GM11168 (cell line): Measurements from ENCODE around the gene IFT27.

ENCODE experiments used
- in situ Hi-C: fragments of 300-500 bp; cut with MboI; formaldehyde crosslinking; loops from one replicate; pipeline ENCODE4 v1.12.0; 2022; ENCODE audit warnings: low sequenced_read_pairs; ENCODE audit not compliant: unreplicated experiment

Gene IFT27

DNA sequence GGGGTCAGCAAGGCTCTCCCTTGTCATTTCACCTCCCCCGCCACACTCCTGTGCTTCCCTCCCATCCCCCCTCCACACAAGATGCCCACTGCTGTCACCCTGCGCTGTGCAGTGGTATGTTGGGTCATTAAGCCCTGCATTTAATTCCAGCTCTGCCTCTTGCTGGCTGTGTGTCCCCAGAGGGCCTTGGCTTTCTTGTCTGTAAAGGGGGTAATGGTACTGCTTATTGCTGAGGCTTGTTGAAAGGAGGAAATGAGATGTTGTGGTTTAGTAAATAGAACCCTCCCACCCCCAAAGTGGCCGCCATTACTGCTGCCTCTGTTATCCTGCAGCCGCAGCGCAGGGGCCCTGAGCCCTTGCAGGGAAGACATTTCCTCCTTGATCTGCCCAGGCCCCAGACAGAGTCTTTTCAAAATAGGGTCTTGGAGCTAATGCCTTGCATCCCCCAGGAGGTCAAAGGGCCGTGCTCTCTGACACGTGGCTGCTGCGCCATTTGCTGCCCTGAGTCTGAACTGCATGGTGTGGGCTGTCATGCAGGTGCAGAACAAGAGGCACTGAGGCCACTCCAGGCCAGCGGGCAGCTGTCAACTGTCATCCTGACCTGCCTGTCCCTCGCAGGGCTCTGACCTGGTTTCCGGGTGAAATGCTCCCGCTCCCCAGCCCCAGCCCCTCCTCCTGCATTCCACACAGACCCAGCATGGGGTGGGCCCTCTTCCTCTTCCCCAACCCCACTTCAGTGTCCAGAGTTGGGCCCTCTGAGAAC is 22.2 kb upstream of the IFT27 start:
- in situ Hi-C loops = loop anchor here (5.0 kb wide), 1 partner anchor 54 kb away; no protein-coding TSS in a partner anchor

DNA sequence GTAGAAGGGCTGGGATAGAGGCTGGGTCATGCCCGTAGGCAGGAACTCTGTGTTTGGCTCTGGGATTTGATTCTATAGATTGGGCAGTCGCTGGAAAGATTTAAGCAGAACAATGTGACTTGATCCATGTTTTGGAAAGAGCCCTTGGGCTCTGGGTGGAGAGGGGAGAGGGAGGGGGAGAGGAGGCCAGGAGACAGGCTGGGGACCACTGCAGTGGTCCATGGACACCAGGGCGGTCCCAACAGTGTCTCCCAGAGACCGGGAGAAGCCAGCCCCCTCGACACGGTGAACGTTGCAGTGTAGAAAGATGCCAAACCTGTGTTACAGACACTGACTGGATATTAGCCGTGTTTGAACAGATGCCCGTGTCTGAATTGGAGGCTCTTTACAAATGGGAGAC is 21.5 kb upstream of the IFT27 start:
- in situ Hi-C loops = loop anchor here (5.0 kb wide), 1 partner anchor 55 kb away; no protein-coding TSS in a partner anchor

DNA sequence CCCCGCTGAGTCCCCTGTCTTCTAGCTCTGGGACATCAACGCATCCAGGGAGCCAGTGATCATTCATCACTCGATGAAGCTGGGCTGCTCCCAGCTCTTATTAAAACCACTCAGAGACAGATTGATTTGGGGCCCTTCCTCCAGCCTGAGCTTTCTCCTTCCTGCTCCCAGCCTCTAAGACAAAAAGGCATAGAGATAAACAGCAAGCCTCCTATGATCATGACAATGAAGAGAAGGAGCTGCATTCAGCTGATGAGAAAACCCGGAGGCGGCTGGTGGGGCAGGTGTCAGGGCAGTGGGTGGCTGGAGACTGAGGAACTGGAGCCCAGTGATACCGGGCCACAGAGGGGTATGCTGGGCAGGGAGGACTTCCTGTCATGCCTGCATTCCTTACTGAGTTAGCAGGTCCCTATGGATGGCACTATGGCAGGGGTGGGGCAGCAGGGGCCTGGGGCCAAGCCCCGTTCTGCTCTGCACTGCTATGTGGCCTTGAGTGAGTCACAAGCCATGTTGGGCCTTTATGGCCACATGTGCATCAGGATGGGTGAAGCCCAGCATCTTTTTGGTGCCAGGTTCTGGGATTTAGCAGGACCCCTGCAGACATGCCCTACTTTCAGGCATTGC is 20.7 kb upstream of the IFT27 start:
- in situ Hi-C loops = loop anchor here (5.0 kb wide), 1 partner anchor 56 kb away; no protein-coding TSS in a partner anchor

DNA sequence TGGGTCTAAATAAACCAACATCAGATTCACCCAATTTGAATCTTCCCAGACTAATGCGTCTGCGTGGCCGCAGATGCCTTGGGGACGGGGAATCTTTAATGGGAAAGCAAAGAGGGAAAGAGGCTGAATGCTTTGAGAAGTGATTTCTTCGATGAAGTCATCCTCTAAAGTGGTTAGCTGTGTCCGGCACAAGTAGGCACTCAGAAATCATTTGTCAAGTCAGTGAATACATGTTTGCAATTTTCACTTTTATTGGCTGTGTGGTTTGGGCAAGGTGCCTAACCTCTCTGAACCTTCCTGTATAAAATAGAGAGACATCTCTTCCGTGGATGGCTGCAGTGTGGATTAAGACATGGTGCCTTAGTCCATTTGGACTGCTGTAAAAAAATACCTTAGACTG is 19.7 kb upstream of the IFT27 start:
- in situ Hi-C loops = loop anchor here (5.0 kb wide), 1 partner anchor 57 kb away; no protein-coding TSS in a partner anchor

DNA sequence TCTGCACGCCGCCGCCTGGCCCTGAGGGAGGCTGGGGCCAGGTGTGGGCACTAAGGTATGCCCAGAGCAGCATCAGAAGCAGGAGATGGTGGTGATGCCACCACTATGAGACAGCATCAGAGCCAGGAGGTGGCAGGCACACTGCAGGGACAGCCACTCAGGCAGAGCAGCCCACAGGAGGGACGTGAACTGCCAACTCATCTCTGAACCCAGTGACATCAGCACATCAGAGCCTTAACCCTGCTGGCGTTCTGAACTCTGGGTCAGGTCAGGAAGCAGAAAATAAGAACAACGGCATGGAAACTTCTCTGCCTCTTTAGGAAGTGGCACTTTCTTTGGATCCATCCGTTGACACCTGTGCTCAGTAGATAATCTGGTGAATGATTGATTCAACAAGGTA is 14.7 kb upstream of the IFT27 start:
- in situ Hi-C loops = loop anchor here (5.0 kb wide), 1 partner anchor 192 kb away; no protein-coding TSS in a partner anchor

DNA sequence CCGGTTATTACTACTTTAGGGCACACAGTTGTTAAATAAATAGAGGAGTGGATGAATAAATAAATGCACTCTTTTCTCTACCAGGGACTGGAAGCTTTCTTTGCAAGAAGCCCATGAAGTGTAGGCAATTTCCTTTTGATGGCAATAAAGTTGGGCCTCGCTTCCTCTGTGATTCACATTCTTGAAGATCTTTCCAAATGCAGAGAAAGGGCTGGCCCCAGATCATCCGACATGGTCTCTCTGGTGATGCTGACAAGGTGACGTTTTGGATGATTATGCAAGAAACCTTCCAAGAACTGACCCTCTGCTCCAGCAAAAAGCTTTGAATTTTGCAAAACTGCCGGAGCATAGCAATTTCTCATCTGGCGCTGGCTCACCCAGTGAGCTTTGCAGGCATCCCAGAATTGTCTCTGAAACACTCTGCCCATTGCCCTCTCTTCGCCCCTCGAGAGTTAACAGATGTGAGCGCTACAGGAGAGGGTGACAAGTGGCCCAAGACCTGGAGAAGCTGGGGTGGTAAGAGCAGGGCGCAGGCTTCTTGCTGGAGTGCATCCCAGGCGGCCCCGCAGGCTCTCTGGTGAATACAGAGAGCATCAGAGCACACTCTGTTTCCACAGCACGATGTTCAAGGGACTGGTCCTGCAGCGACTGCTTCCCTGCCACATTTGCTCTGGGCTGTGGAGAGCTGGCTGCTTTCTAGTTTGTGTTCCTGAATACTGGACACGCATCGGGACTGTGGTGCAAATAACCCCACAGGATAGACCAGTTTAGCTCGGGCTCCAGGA is 11.5 kb upstream of the IFT27 start:
- in situ Hi-C loops = no loop called here

DNA sequence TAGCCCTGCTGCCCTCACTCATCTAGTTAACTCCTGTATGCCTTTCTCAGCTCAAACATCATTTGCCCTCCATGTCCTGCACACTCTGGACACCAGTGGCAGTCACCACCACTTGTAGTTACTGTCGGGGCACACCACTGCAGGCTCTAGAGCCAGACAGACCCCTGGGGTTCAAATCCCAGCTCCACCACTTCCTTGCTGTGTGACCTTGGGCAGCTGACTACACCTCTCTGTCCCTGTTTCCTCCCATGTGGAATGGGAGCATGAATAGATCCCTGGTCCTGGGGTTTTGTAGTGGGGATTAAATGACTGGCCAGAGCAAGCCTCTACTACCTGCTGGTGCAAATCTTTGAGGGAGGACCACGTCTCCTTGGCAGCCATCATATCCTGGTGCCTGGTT is 7.8 kb upstream of the IFT27 start:
- in situ Hi-C loops = no loop called here

DNA sequence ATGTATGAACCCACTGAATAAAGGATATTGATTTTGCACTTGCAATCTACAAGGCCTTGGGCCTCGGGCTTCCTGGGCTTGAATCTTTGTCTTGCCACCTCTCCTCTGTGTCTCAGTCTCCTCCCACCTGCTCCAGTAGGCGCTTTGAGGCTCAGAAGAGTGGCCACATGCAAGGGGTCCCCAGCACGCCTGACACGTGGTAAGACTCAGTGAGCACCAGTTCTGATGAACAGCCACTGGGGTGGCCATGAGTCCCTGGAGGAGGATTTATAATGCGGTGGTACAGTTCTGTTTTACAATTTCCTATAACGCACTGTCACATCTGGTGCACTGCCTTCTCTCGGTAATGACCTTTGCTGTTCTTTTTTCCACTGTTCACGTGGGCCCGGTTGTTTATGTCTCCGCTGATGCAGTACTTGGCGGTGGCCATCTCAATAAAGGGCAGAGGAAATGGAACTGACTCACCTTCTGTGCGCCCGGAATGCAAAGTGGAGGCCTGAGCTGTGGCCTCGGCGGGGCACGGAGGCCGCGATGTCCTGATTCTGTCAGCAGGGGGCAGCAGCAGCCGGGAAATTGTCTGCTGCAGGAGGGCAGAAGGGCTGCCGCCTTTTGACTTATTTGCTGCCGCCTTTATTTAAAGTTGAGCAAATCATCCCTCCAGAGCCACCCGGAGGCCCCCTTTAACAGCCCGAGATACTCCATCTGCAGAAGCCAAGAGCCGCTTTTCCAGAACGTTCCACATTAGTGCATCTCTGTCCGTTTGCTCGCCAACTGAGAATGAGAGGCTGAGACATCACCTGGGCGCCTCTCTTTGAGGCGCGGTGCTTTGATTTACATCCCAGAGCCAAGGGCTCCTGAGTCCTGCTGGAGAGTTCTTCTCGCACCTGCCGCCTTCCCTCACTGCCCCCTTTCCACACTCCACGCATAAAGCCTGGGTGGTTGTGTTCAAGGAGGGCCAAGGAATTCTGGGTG is 6.0 kb upstream of the IFT27 start:
- in situ Hi-C loops = no loop called here

DNA sequence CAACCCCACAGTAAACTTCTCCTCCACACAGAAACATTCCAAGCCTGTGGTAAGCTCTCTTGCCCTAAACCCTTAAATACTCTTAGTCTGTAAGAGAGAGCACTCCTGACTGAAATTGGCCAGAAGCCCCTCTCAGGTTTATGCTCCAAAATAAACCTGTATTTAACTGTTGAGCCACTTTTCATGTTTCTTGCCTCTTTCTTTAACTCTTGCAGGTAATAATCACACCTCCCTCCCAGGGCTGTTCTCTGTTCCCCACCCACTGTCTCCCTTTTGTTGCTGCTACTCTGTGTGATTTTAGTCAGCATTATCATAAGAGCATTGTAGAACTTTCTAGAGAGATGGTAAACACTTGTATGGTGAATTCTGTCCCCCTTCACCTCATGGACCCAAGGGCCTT is 2.1 kb upstream of the IFT27 start:
- in situ Hi-C loops = no loop called here

DNA sequence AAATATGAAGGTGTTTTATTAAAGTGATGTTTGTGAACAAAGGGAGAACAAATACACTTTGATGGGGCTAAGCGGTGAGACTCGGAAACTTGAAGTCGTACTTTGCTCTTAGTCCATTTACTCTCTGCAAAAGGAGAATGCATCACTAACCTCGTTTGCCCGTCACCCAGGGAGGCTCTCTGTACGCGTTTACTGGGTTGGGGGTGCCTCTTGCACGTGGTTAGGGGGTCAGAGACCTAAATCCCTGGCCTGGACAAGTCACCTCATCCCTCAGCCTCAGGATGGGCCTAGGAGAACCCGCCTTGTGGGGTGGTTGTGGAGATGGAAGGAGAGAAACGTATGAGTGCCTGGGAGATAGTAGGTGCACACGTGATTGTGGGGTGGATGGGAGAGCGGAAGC is 803 bp upstream of the IFT27 start:
- in situ Hi-C loops = no loop called here

DNA sequence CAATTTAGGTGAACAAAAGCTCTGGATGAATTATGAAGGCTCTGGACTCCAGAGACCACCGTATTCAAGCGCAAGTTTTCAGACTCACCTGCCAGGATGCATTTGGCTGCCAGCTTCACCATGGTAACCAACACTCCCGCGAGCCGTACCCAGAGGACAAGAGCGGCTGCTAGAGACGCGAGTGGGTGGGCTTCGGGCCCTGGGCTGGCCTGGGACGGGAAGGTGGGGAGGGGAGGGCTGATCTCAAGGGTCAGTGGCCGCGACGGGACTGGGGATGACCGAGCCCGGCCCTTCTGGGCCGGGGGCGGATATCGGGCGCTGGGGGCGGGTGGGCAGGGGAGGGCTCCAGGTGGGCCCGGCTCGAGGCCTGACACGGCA is 344 bp downstream of the IFT27 start:
- in situ Hi-C loops = no loop called here

DNA sequence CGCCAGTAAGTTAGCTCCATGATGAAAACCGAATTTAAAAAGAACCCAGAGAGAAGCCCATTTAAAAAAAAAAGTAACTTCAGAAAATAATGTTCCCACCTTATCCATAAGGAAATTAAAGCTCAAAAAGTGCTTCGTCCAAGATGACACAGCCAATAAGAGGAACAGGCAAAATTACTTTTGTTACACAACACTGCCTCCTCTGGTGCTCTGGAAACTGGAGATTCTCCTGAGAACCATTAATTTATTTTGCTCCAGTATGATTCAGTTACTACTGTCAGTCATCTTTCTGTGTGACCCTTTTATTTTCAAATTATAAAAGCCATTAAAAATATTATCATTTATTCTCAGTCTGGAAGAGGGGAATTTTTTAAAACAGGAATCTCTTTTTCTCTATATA is 2.0 kb downstream of the IFT27 start:
- in situ Hi-C loops = no loop called here

DNA sequence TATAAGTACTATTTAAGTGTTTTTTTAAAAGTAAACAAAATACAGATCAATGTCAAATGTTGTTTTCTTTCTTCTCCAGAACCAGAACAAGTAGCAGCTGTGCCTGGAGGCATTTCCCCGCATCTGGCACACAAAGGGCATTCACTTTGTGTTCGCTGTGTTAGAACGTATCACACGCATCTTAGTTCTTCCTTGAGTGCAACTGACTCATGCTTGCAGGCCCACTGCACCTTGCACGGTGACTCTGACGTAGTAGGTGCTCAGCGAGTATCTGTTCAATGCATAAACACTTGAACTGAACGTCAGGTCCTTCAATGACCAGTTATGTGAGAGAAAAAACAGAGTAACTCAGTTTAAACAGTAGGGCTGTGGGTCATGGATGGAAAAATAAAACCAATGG is 3.5 kb downstream of the IFT27 start:
- in situ Hi-C loops = no loop called here

DNA sequence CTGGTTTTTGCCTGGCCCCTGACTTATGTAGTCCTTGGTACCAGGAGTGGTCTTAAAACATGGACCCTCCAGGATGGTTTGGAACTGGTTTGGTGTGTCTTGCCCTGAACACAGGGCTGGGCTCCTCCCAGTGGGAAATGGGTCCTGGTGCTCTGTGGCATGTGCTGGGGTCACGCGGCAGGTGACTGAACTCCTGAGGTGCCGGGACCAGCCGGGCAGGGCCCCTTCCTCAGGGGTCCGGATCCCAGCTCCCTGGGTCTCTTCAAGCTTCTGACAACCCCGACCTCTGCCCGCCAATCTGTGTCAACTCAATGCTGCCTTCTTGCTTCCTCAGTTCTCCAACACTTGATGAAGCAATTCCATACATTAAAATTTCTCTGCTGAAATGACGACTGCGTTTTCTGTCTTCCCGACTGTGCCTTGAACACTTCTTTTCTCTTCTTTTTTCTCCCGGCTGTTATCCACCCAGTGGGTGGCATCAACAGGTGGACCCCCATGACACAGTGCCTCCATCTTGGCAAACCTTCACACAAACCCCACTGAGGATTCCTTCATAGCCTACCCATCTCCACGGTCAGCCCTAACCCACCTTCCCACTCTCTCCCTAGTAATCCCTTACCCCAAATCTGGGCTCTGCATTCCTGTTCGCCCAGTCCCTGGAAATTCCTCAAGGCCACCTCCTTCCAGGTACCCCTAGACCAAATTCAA is 4.4 kb downstream of the IFT27 start:
- in situ Hi-C loops = no loop called here

DNA sequence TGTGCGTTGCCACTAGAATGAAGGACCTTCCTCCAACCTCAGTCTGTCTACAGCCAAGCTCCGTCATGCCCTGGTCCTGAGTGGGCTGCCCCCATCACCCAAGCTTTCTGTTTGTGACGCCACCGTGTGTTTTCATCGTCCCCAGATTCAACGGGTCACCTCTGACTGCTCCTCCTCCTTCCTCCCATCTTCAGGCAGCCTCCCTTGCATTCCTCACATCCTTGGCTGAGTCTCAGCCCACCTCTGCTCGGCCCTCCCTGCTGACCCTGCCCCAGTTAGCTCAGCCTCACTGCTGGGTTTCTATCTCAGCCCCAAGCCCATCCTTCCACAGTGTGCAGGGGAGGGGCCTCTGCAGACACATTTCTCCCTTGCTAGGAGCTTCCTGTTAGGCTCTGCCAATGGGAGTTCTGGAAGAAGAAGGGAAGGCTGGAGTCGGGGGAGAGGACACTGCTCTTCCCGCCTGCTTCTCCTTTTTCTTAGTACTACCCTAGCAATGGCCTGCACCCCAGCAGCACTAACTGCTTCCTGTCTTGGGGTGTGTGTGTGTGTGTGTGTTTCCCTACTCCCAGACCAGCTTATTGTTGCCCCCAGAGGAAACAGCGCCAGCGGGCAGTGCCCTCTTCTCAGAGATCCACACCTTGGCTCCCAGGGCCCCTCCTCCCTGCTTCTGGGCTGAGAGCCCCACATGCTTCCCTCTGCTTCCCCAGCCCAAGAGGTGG is 5.2 kb downstream of the IFT27 start:
- in situ Hi-C loops = no loop called here

DNA sequence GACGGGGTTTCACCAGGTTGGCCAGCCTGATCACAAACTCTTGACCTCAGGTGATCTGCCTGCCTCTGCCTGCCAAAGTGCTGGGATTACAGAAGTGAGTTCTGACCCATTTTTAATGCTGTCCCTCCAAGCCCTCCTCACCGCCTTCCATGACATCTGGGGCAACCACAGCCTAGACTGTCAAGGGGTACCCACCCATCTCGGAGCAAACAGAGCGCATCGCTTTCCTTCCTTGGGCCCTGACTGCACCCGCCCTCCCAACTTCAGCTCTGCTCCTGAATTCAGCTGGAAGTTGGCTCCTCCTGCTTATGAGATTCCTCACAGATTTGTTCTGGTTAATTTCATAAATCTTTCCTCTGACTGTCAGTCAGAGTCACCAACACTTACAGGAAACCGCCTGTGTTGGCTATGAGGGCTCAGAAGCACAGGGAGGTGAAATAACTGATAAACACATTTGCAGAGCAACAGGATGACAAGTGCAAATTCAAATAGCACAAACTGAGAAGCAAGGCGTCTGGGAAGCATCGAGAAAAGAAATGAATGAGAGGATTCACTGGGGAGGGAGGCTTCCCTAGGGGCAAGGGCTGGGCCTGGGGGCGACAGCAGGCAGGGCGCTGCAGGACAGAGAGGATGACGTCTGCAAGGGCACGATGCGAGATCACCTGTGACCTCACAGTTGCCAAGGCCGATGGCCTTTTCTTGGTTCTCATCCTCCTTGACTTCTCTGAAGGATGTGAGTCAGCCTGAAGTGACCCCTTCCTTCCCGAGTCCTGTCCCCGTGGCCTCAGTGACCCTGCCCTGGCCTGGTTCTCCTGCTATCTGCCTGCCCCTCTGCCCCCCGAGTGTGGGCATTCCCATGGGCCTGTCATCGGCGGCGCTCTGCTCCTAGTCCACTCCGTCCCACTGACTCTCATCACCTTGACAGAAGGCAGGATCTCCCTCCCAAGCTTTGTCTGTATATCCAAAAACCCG is 6.1 kb downstream of the IFT27 start:
- in situ Hi-C loops = no loop called here

DNA sequence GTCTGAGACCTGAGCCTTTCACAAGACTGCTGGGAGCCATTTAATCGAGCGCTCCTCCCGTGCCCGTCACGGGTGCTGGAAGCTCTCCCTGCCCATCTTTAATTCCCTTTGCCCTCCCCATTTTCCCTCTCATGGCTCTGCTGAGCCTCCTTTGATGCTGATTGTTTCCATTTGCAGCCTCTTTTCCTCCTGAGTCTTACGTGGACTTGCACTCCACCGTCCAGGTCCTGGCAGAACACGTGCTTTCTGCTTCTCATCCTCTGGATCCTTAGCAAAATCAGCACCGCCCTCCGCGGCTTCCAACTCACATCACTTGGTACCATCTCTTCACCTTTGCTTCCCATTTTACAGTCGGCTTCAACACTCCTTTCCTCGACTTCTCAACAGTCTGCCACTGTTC is 7.3 kb downstream of the IFT27 start:
- in situ Hi-C loops = no loop called here

DNA sequence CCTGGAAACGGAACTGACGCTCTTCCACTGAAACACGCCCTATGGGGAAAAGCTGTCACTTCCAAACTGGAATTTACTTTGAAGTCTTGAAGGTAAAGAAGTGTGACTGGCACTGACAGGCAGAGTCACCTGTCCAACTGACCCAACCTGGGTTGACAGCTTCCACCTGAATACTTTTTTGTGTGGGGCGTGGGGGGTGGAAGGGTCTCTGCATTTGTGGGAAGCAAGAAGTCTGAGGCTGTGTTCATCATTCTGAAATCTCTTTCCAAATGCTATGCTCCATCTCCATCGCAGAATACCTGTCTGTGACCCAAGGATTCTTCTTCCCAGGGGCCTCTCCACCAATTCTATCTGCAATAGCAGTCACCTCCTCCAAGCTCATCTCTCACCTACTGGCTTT is 7.8 kb downstream of the IFT27 start:
- in situ Hi-C loops = no loop called here
